Fibroblast of the aortic adventitia (primary cell): Measurements from ENCODE around the gene TMCO4. TPM values are rescaled to one million over a fixed set of nuclear protein-coding genes. Genes with fewer than 3 reads are reported as not detected.
A peak's percentile ranks its signal among the peaks of the same experiment; 100 is the strongest.

Experiments
- DNase-seq: peaks from one replicate; pipeline ENCODE4 v3.0.0-alpha.2; 2010; ENCODE audit warnings: low read depth
- H3K4me3 ChIP-seq: 2 replicates; pipeline ENCODE4 v1.5.1; 2011; ENCODE audit warnings: low read depth, mild to moderate bottlenecking, control low read depth, low read length, moderate library complexity
- CTCF ChIP-seq: IDR thresholded peaks from 2 replicates; pipeline ENCODE4 v1.5.1; 2011; ENCODE audit warnings: mild to moderate bottlenecking, low read length, control low read depth, inconsistent platforms; ENCODE audit not compliant: insufficient read depth
- total RNA-seq: library from RNA; depleted of rRNA; stranded (reverse); fragments of >200 nt; gene quantifications from 2 replicates; pipeline ENCODE4 v1.2.3, GENCODE V29; 2012; ENCODE audit warnings: low replicate concordance

The TMCO4 gene
- total RNA-seq, 1 donor, result 30.9 TPM

- H3K4me3 ChIP-seq, result no peak overlapping the region
- TF ChIP-seq CTCF, result no peak
- no peak for DNase-seq
Measured at GRCh38 chr1:19705464-19705863, 94.3 kb downstream of the TMCO4 start.

- no peak overlapping the region for H3K4me3 ChIP-seq
- peak; percentile 97 for TF ChIP-seq CTCF
Measured at GRCh38 chr1:19704247-19705113, 95.2 kb downstream of the TMCO4 start.

GRCh38 chr1:19703280-19703679, 96.4 kb downstream of the TMCO4 start:
- no peak for TF ChIP-seq CTCF
- H3K4me3 ChIP-seq, result no peak overlapping the region
- DNase-seq, result no peak

More at GRCh38 chr1:19704247-19705113, 95.2 kb downstream of the TMCO4 start:
- peak; percentile 81 for DNase-seq

- DNase-seq, result no peak
- TF ChIP-seq CTCF, result no peak
- H3K4me3 ChIP-seq, result no peak overlapping the region
Measured at GRCh38 chr1:19700079-19700777, 99.5 kb downstream of the TMCO4 start.

GRCh38 chr1:19698181-19698580, 101.5 kb downstream of the TMCO4 start:
- no peak overlapping the region for H3K4me3 ChIP-seq
- DNase-seq, result no peak
- TF ChIP-seq CTCF, result no peak

GRCh38 chr1:19696820-19697219, 102.9 kb downstream of the TMCO4 start:
- H3K4me3 ChIP-seq, result no peak overlapping the region
- TF ChIP-seq CTCF, result no peak
- no peak for DNase-seq
